IMR-90 (cell line): ENCODE measurements around the gene KLHL42. TPM values are rescaled to one million over a fixed set of nuclear protein-coding genes. Genes with fewer than 3 reads are reported as not detected.

Experiments
- ATAC-seq: fragments of 200-7000 bp; cut with Tn5 transposase; 2 replicates; pipeline ENCODE4 v1.9.1; 2020; ENCODE audit warnings: low read depth, mild to moderate bottlenecking, moderate library complexity
- BruUV-seq: library from RNA; stranded (reverse); fragments of 400-500 nt; replicated peaks from 2 replicates; lab custom pipeline; 2021; lab: Mats Ljungman, UMichigan
- CTCF ChIA-PET: fragments of 300-600 bp; formaldehyde crosslinking; extraction: SDS; loops from one replicate; lab custom pipeline; 2021; ENCODE audit warnings: antibody characterized with exemption; lab: Yijun Ruan, JAX
- POLR2A ChIA-PET: fragments of 300-600 bp; sonication (Branson Sonifier 250); formaldehyde crosslinking; loops from one replicate; lab custom pipeline; 2022; ENCODE audit warnings: antibody characterized with exemption; ENCODE audit not compliant: unreplicated experiment; lab: Charles Lee
- DNase-seq: peaks from one replicate; pipeline ENCODE4 v3.0.0; 2013
- H2AFZ ChIP-seq: replicated peaks from 2 replicates; pipeline ENCODE3; 2013; ENCODE audit warnings: low read length, mild to moderate bottlenecking; ENCODE audit not compliant: poor library complexity
- H2AK5ac ChIP-seq: 2 replicates; pipeline ENCODE4 v1.6.1; 2013; ENCODE audit warnings: low read depth, low read length, inconsistent platforms
- H2AK9ac ChIP-seq: replicated peaks from 2 replicates; pipeline ENCODE3; 2013; ENCODE audit warnings: mild to moderate bottlenecking, low read depth, low read length, moderate library complexity; ENCODE audit not compliant: poor library complexity
- H2BK120ac ChIP-seq: 2 replicates; pipeline ENCODE4 v1.6.1; 2013; ENCODE audit warnings: low read depth, low read length, inconsistent platforms
- H2BK15ac ChIP-seq: 3 replicates; pipeline ENCODE4 v1.6.1; 2013; ENCODE audit warnings: low read depth, low read length, inconsistent platforms
- H2BK20ac ChIP-seq: 2 replicates; pipeline ENCODE4 v1.6.1; 2013; ENCODE audit warnings: low read depth, mild to moderate bottlenecking, inconsistent platforms, low read length, moderate library complexity
- H2BK5ac ChIP-seq: 2 replicates; pipeline ENCODE4 v1.6.1; 2013; ENCODE audit warnings: mild to moderate bottlenecking, low read depth, low read length, inconsistent platforms; ENCODE audit not compliant: poor library complexity, severe bottlenecking
- H3K14ac ChIP-seq: replicated peaks from 2 replicates; pipeline ENCODE4 v1.6.1; 2013; ENCODE audit warnings: low read depth, low read length, inconsistent platforms
- H3K18ac ChIP-seq: 2 replicates; pipeline ENCODE4 v1.6.1; 2013; ENCODE audit warnings: low read depth, low read length, control low read depth
- H3K23ac ChIP-seq: 2 replicates; pipeline ENCODE4 v1.6.1; 2013; ENCODE audit warnings: low read depth, low read length, inconsistent platforms
- H3K27ac ChIP-seq: 2 replicates; pipeline ENCODE4 v1.5.1; 2013; ENCODE audit warnings: mild to moderate bottlenecking, control low read depth, low read length; ENCODE audit not compliant: insufficient read depth
- H3K27me3 ChIP-seq: 2 replicates; pipeline ENCODE4 v1.6.1; 2013; ENCODE audit warnings: low read length; ENCODE audit not compliant: control insufficient read depth, insufficient read depth
- H3K36me3 ChIP-seq: 2 replicates; pipeline ENCODE4 v1.6.1; 2013; ENCODE audit warnings: low read length, mixed read lengths; ENCODE audit not compliant: control insufficient read depth, insufficient read depth
- H3K4ac ChIP-seq: 2 replicates; pipeline ENCODE4 v1.6.1; 2013; ENCODE audit warnings: low read depth, low read length, inconsistent platforms
- H3K4me1 ChIP-seq: 2 replicates; pipeline ENCODE4 v1.6.1; 2013; ENCODE audit warnings: low read length, mixed read lengths; ENCODE audit not compliant: control insufficient read depth, insufficient read depth
- H3K4me2 ChIP-seq: 2 replicates; pipeline ENCODE4 v1.6.1; 2013; ENCODE audit warnings: low read depth, mild to moderate bottlenecking, control low read depth, low read length, moderate library complexity
- H3K4me3 ChIP-seq: 2 replicates; pipeline ENCODE4 v1.5.1; 2013; ENCODE audit warnings: low read depth, mild to moderate bottlenecking, control low read depth, low read length, moderate library complexity; ENCODE audit not compliant: insufficient read depth
- H3K56ac ChIP-seq: 2 replicates; pipeline ENCODE4 v1.6.1; 2013; ENCODE audit warnings: low read length, inconsistent platforms; ENCODE audit not compliant: insufficient read depth; ENCODE audit errors: extremely low read depth
- H3K79me1 ChIP-seq, 2 experiments: 2 replicates each; pipeline ENCODE4 v1.6.1; 2013; ENCODE audit warnings: low read length in 2 of 2, inconsistent platforms in 1 of 2, low read depth in 1 of 2
- H3K9ac ChIP-seq: 2 replicates; pipeline ENCODE4 v1.6.1; 2013; ENCODE audit warnings: low read depth, low read length, control low read depth
- H3K9me1 ChIP-seq: 2 replicates; pipeline ENCODE4 v1.6.1; 2013; ENCODE audit warnings: low read length, inconsistent platforms; ENCODE audit not compliant: insufficient read depth
- H3K9me3 ChIP-seq: 2 replicates; pipeline ENCODE4 v1.6.1; 2013; ENCODE audit warnings: low read length; ENCODE audit not compliant: control insufficient read depth, insufficient read depth
- H4K20me1 ChIP-seq: 2 replicates; pipeline ENCODE4 v1.6.1; 2013; ENCODE audit warnings: low read length, inconsistent platforms; ENCODE audit not compliant: insufficient read depth
- H4K5ac ChIP-seq: 2 replicates; pipeline ENCODE4 v1.6.1; 2013; ENCODE audit warnings: mild to moderate bottlenecking, low read depth, low read length, control low read depth
- H4K8ac ChIP-seq, 2 experiments: 2 replicates each; pipeline ENCODE4 v1.6.1; 2013; ENCODE audit warnings: low read depth in 2 of 2, low read length in 2 of 2, control low read depth in 1 of 2, inconsistent platforms in 1 of 2
- H4K91ac ChIP-seq: 2 replicates; pipeline ENCODE4 v1.6.1; 2013; ENCODE audit warnings: low read depth, low read length, inconsistent platforms; ENCODE audit not compliant: insufficient read depth
- BHLHE40 ChIP-seq: fragments of 150-350 bp; IDR thresholded peaks from 2 replicates; pipeline ENCODE4 v1.6.1; 2016; ENCODE audit warnings: mild to moderate bottlenecking, low read depth, low read length
- CEBPB ChIP-seq: IDR thresholded peaks from 2 replicates; pipeline ENCODE4 v1.6.1; 2012; ENCODE audit warnings: low read depth, low read length, improper control_type of control experiment
- CHD1 ChIP-seq: IDR thresholded peaks from 2 replicates; pipeline ENCODE4 v1.6.1; 2012; ENCODE audit warnings: low read depth, low read length, improper control_type of control experiment
- FOS ChIP-seq: fragments of 150-350 bp; IDR thresholded peaks from 2 replicates; pipeline ENCODE4 v1.6.1; 2016; ENCODE audit warnings: low read depth, low read length
- MAFK ChIP-seq: IDR thresholded peaks from 2 replicates; pipeline ENCODE4 v1.6.1; 2012; ENCODE audit warnings: low read depth, low read length, improper control_type of control experiment
- MAZ ChIP-seq: IDR thresholded peaks from 2 replicates; pipeline ENCODE4 v1.6.1; 2012; ENCODE audit warnings: low read depth, mild to moderate bottlenecking, low read length, improper control_type of control experiment, moderate library complexity, borderline replicate concordance
- MXI1 ChIP-seq: IDR thresholded peaks from 2 replicates; pipeline ENCODE4 v1.6.1; 2012; ENCODE audit warnings: low read depth, mild to moderate bottlenecking, low read length, moderate library complexity, borderline replicate concordance
- NFE2L2 ChIP-seq: fragments of 150-350 bp; IDR thresholded peaks from 2 replicates; pipeline ENCODE4 v1.6.1; 2016; ENCODE audit warnings: low read depth, mild to moderate bottlenecking, low read length
- POLR2A ChIP-seq: IDR thresholded peaks from 2 replicates; pipeline ENCODE4 v1.6.1; 2012; ENCODE audit warnings: mild to moderate bottlenecking, low read depth, low read length
- RAD21 ChIP-seq: IDR thresholded peaks from 2 replicates; pipeline ENCODE4 v1.6.1; 2012; ENCODE audit warnings: low read length, improper control_type of control experiment
- RCOR1 ChIP-seq: IDR thresholded peaks from 2 replicates; pipeline ENCODE4 v1.6.1; 2012; ENCODE audit warnings: mild to moderate bottlenecking, low read length, improper control_type of control experiment; ENCODE audit not compliant: insufficient replicate concordance
- RFX5 ChIP-seq: IDR thresholded peaks from 2 replicates; pipeline ENCODE4 v1.8.0; 2012; ENCODE audit warnings: low read depth, mild to moderate bottlenecking, low read length, moderate library complexity
- SMC3 ChIP-seq: fragments of 150-350 bp; IDR thresholded peaks from 2 replicates; pipeline ENCODE4 v1.6.1; 2016; ENCODE audit warnings: low read depth, mild to moderate bottlenecking, antibody characterized with exemption, low read length, moderate library complexity
- WGBS, 2 experiments: methylation state at CpG; one replicate each; pipeline versions ENCODE4 v1.1.5 to v1.1.7; 2013; ENCODE audit warnings: missing lambda C conversion rate in 2 of 2; ENCODE audit not compliant: insufficient read length in 1 of 2; ENCODE audit errors: extremely low coverage in 2 of 2; 5-methylcytosine and 5-hydroxymethylcytosine counted together
- dilution Hi-C: fragments of 300-500 bp; cut with HindIII; formaldehyde crosslinking; loops from one replicate; pipeline ENCODE4 v1.14.3; 2018; ENCODE audit warnings: low sequenced_read_pairs; ENCODE audit not compliant: unreplicated experiment
- in situ Hi-C: fragments of 300-500 bp; cut with MboI; formaldehyde crosslinking; loops from 3 replicates; pipeline ENCODE4 v1.14.3; 2019; ENCODE audit warnings: low sequenced_read_pairs, inconsistent platforms, mixed read lengths
- intact Hi-C: fragments of 100-400 bp; cut with micrococcal nuclease; formaldehyde crosslinking; loops from 2 replicates; pipeline ENCODE4 v1.10.0; 2022
- polyA plus RNA-seq, 3 experiments: library from polyadenylated mRNA; depleted of rRNA; stranded (reverse); fragments of >200 nt; gene quantifications; 2 replicates each; pipeline ENCODE4 v1.2.3, GENCODE V29; 2012; ENCODE audit warnings: low replicate concordance in 1 of 3
- total RNA-seq: library from RNA; depleted of rRNA; stranded (reverse); fragments of >200 nt; gene quantifications from 2 replicates; pipeline ENCODE4 v1.2.3, GENCODE V29; 2012
- TF ChIP-seq, protein P1 (sequence below): fragments of 150-350 bp; IDR thresholded peaks from 2 replicates; pipeline ENCODE4 v1.6.1; 2016; ENCODE audit warnings: low read depth, mild to moderate bottlenecking, low read length, moderate library complexity, borderline replicate concordance
- TF ChIP-seq, protein P2 (sequence below): conservative IDR thresholded peaks from 2 replicates; pipeline ENCODE4 v1.5.1; 2012; ENCODE audit warnings: mild to moderate bottlenecking, low read depth, low read length, improper control_type of control experiment
- TF ChIP-seq, protein P3 (sequence below): fragments of 150-350 bp; IDR thresholded peaks from 2 replicates; pipeline ENCODE4 v1.6.1; 2017; ENCODE audit warnings: mild to moderate bottlenecking, antibody characterized with exemption, low read length, low read depth

KLHL42 gene
- total and polyA plus RNA-seq, 2 of the 4 experiments (the other 2 are of a cell fraction) = 16.7 to 28.3 TPM

DNA sequence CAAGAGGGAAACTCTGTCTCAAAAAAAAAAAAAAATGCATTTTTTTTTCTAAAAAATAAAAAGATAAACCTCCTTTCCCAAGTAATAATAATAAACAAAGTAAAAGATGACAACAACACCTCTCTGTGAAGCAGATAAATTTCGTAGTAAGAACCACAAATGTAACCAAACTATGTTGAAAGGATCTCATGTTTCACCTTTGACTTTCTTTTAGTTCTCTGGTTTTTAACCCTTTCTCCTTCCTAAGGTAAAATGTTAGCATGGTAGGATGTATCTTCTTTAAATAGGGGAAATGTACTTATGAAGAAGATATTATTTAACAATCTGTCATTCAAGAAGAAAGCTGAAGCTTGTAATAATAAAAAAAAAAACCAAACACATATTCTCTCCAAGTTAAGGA is 1.8 kb upstream of the KLHL42 start:
- DNase-seq (no peak), ATAC-seq (no peak)
- intact Hi-C loops = no loop called here
- Histone ChIP-seq H3K56ac (no peak overlapping the region), H3K14ac (no peak overlapping the region), H4K5ac (no peak overlapping the region), H2BK120ac (no peak overlapping the region), H3K27me3 (no peaks in the 10 kb centered on the region), H2BK15ac (no peak overlapping the region), H3K4me2 (no peak overlapping the region), H3K27ac (no peak overlapping the region), H3K4me3 (no peak overlapping the region), H2AFZ (no peak overlapping the region), H4K8ac (no peak overlapping the region), H3K23ac (no peak overlapping the region), H3K18ac (no peak overlapping the region), H3K36me3 (0 out of 2 replicates have a peak, but pooled peaks cover 5% of the 10 kb centered on the region), H3K79me1 (peaks cover 4 to 33% of the 10 kb centered on the region in 2 experiments; a peak in 2 of 4 replicates), H2BK5ac (no peak overlapping the region), H3K9ac (no peak overlapping the region), H3K9me3 (no peaks in the 10 kb centered on the region), H2AK5ac (no peak overlapping the region), H3K4me1 (peaks cover 16% of the 10 kb centered on the region), H2BK20ac (no peak overlapping the region), H4K91ac (no peak overlapping the region), H2AK9ac (no peak overlapping the region), H3K4ac (no peak overlapping the region), H3K9me1 (peaks cover 2% of the 10 kb centered on the region), H4K20me1 (no peaks in the 10 kb centered on the region)
- CTCF ChIA-PET = interaction anchor here (0.7 kb wide), 1 partner anchor 335 kb away, joined by 3 read pairs; no protein-coding TSS in a partner anchor
- POLR2A ChIA-PET = interaction anchor here (0.6 kb wide), 1 partner anchor 597 kb away, joined by 6 read pairs; no protein-coding TSS in a partner anchor
- dilution Hi-C loops = no loop called here
- TF ChIP-seq MAFK (no peak), CEBPB (no peak), RFX5 (no peak), BHLHE40 (no peak), SMC3 (no peak), MAZ (no peak), RAD21 (no peak), RCOR1 (no peak), NFE2L2 (no peak), FOS (no peak), POLR2A (no peak), CHD1 (no peak), MXI1 (no peak)
- TF ChIP-seq, protein P1, sequence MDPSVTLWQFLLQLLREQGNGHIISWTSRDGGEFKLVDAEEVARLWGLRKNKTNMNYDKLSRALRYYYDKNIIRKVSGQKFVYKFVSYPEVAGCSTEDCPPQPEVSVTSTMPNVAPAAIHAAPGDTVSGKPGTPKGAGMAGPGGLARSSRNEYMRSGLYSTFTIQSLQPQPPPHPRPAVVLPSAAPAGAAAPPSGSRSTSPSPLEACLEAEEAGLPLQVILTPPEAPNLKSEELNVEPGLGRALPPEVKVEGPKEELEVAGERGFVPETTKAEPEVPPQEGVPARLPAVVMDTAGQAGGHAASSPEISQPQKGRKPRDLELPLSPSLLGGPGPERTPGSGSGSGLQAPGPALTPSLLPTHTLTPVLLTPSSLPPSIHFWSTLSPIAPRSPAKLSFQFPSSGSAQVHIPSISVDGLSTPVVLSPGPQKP = no peak
- TF ChIP-seq, protein P2, sequence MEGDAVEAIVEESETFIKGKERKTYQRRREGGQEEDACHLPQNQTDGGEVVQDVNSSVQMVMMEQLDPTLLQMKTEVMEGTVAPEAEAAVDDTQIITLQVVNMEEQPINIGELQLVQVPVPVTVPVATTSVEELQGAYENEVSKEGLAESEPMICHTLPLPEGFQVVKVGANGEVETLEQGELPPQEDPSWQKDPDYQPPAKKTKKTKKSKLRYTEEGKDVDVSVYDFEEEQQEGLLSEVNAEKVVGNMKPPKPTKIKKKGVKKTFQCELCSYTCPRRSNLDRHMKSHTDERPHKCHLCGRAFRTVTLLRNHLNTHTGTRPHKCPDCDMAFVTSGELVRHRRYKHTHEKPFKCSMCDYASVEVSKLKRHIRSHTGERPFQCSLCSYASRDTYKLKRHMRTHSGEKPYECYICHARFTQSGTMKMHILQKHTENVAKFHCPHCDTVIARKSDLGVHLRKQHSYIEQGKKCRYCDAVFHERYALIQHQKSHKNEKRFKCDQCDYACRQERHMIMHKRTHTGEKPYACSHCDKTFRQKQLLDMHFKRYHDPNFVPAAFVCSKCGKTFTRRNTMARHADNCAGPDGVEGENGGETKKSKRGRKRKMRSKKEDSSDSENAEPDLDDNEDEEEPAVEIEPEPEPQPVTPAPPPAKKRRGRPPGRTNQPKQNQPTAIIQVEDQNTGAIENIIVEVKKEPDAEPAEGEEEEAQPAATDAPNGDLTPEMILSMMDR = no peak
- TF ChIP-seq, protein P3, sequence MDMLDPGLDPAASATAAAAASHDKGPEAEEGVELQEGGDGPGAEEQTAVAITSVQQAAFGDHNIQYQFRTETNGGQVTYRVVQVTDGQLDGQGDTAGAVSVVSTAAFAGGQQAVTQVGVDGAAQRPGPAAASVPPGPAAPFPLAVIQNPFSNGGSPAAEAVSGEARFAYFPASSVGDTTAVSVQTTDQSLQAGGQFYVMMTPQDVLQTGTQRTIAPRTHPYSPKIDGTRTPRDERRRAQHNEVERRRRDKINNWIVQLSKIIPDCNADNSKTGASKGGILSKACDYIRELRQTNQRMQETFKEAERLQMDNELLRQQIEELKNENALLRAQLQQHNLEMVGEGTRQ = no peak
- WGBS, 2 experiments = no CpG with 5 or more reads among the region's 1 CpG
- in situ Hi-C loops = no loop called here
- no TSS peak for BruUV-seq
